ENCODE results near the gene TANGO6.

DNA sequence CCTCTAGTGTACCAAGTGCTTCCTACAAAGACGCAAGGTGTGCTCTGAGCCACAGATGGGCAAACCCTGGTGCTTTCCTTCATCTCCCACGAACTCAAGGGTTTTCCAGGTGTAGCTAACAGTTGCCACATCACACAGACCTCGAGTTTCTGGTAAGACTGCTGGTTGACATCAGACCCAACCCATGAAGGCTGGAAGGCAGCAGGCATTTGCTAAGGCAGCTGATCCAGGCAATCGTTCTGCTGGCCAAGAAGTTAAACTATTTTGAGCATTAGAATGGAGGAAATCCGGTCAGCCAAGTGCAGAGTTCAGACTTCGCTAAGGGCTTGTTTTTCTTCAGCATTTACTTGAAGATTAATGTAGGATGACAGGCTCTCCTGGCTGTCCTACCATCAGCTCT lies 273.6 kb downstream of the TANGO6 start:
- TF ChIP-seq, protein P1, sequence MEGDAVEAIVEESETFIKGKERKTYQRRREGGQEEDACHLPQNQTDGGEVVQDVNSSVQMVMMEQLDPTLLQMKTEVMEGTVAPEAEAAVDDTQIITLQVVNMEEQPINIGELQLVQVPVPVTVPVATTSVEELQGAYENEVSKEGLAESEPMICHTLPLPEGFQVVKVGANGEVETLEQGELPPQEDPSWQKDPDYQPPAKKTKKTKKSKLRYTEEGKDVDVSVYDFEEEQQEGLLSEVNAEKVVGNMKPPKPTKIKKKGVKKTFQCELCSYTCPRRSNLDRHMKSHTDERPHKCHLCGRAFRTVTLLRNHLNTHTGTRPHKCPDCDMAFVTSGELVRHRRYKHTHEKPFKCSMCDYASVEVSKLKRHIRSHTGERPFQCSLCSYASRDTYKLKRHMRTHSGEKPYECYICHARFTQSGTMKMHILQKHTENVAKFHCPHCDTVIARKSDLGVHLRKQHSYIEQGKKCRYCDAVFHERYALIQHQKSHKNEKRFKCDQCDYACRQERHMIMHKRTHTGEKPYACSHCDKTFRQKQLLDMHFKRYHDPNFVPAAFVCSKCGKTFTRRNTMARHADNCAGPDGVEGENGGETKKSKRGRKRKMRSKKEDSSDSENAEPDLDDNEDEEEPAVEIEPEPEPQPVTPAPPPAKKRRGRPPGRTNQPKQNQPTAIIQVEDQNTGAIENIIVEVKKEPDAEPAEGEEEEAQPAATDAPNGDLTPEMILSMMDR (IDR thresholded peaks at IDR 0.05): no peak
- TF ChIP-seq POLR2A (IDR thresholded peaks at IDR 0.05): no peak

All from ovary (tissue), 3 donors.